Measurements from ENCODE around the gene BMP6. TPM values are rescaled to one million over a fixed set of nuclear protein-coding genes. Genes with fewer than 3 reads are reported as not detected.
"Not testable (repeated sequence)": the region's sequence is repeated elsewhere in the genome, so short reads cannot be mapped to it uniquely, and the experiment has no call there.

Gene BMP6
- total RNA-seq, 1 donor from 2014 or later = 0.97 TPM

- Mint-ChIP-seq H3K36me3 (ENCODE audit: low read depth, unreplicated experiment) (no peaks in the 10 kb centered on the region), H3K9me3 (ENCODE audit: unreplicated experiment) (no peaks in the 10 kb centered on the region), H3K27me3 (ENCODE audit: unreplicated experiment) (no peaks in the 10 kb centered on the region), H3K27ac (ENCODE audit: unreplicated experiment) (no peak overlapping the region), H3K4me1 (ENCODE audit: unreplicated experiment) (peaks cover 24% of the 10 kb centered on the region), H3K4me3 (ENCODE audit: unreplicated experiment) (no peak overlapping the region)
- DNase-seq (ENCODE audit: low spot score) = no peak
- TF ChIP-seq CTCF (IDR thresholded peaks at IDR 0.05; ENCODE audit: unreplicated experiment) = no peak
These were observed 89.8 kb downstream of the BMP6 start for GRCh38 chr6:7815716-7816115.

DNA sequence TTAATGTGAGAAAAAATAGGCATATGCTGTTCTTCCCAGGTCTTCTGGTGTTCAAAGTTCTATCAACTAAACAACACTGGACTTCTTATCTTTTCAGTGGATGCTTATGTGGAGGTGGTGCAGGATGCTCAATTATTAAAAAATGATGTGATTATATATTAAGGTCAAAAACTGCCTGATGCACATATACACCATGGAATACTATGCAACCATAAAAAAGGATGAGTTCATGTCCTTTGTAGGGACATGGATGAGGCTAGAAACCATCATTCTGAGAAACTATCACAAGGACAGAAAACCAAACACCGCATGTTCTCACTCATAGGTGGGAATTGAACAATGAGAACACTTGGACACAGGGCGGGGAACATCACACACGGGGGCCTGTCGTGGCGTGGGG is 91.3 kb downstream of the BMP6 start:
- DNase-seq (ENCODE audit: low spot score); H3K9me3 Mint-ChIP-seq (ENCODE audit: unreplicated experiment); H3K27me3 Mint-ChIP-seq (ENCODE audit: unreplicated experiment); H3K36me3 Mint-ChIP-seq (ENCODE audit: low read depth, unreplicated experiment); H3K4me3 Mint-ChIP-seq (ENCODE audit: unreplicated experiment); H3K27ac Mint-ChIP-seq (ENCODE audit: unreplicated experiment): not testable (repeated sequence)
- H3K4me1 Mint-ChIP-seq (ENCODE audit: unreplicated experiment) = peaks cover 24% of the 10 kb centered on the region

DNA sequence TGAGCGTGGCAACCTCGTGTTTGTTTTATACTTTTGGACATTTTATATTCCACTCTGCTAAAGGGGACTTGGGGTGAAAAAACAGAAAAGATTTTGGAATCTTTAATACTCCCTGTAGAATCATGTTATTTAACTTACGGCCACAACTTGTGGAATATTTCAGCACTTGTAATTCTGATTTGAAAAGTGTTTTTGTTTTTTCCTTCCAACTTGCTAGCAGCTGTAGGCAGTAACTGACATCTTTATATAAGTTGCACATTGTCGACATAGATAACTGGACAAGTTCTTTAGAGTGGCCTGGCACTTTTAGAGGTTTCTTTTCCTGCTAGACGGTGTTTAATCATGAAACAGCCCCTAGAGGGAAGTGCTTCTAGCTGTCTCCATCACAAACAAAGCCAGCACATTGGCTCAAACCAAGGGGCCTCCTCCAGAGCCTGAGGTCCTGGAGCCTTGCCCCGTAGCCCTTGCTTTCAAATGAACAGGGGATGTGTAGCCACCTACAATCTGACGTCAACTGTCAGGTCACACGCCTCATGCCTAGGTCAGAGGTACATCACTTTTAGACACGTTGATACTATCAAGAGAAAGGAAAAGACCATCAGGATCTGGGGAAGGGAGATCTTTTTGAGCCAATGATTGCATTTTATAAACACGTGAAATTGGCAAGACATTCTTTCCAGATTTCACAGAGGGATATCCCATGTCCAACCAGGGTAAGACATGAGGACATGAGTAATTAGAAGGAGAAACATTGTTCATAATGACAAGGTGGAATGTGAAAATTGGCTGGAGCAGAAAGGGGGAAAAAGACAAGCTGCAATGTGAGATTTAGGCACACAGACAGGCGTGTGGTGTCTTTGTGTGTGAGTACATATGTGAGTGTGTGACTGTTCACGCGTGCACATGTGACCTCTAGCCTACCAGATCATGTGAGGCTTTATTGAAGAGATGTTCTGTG is 92.6 kb downstream of the BMP6 start:
- no peaks in the 10 kb centered on the region for H3K9me3 Mint-ChIP-seq (ENCODE audit: unreplicated experiment)
- H3K27ac Mint-ChIP-seq (ENCODE audit: unreplicated experiment) = no peak overlapping the region
- H3K36me3 Mint-ChIP-seq (ENCODE audit: low read depth, unreplicated experiment) = peaks cover 3% of the 10 kb centered on the region
- DNase-seq (ENCODE audit: low spot score) = no peak
- peaks cover 6% of the 10 kb centered on the region for H3K27me3 Mint-ChIP-seq (ENCODE audit: unreplicated experiment)
- no peak for TF ChIP-seq CTCF (IDR thresholded peaks at IDR 0.05; ENCODE audit: unreplicated experiment)
- peaks cover 24% of the 10 kb centered on the region for H3K4me1 Mint-ChIP-seq (ENCODE audit: unreplicated experiment)
- H3K4me3 Mint-ChIP-seq (ENCODE audit: unreplicated experiment) = no peak overlapping the region

GRCh38 chr6:7819431-7820015 is 93.6 kb downstream of the BMP6 start:
- no peak for TF ChIP-seq CTCF (IDR thresholded peaks at IDR 0.05; ENCODE audit: unreplicated experiment)
- H3K4me3 Mint-ChIP-seq (ENCODE audit: unreplicated experiment) = no peak overlapping the region
- H3K36me3 Mint-ChIP-seq (ENCODE audit: low read depth, unreplicated experiment) = peaks cover 3% of the 10 kb centered on the region
- H3K4me1 Mint-ChIP-seq (ENCODE audit: unreplicated experiment) = peaks cover 18% of the 10 kb centered on the region
- DNase-seq (ENCODE audit: low spot score) = no peak
- H3K9me3 Mint-ChIP-seq (ENCODE audit: unreplicated experiment) = no peaks in the 10 kb centered on the region
- peaks cover 6% of the 10 kb centered on the region for H3K27me3 Mint-ChIP-seq (ENCODE audit: unreplicated experiment)
- no peak overlapping the region for H3K27ac Mint-ChIP-seq (ENCODE audit: unreplicated experiment)

GRCh38 chr6:7820288-7820835 is 94.5 kb downstream of the BMP6 start:
- Mint-ChIP-seq H3K36me3 (ENCODE audit: low read depth, unreplicated experiment) (peaks cover 3% of the 10 kb centered on the region), H3K4me3 (ENCODE audit: unreplicated experiment) (no peak overlapping the region), H3K27ac (ENCODE audit: unreplicated experiment) (no peak overlapping the region), H3K4me1 (ENCODE audit: unreplicated experiment) (peaks cover 17% of the 10 kb centered on the region), H3K27me3 (ENCODE audit: unreplicated experiment) (peaks cover 6% of the 10 kb centered on the region), H3K9me3 (ENCODE audit: unreplicated experiment) (no peaks in the 10 kb centered on the region)
- TF ChIP-seq CTCF (IDR thresholded peaks at IDR 0.05; ENCODE audit: unreplicated experiment) = no peak
- DNase-seq (ENCODE audit: low spot score) = no peak
